ENCODE results near the gene ABHD6. TPM values are rescaled to one million over a fixed set of nuclear protein-coding genes. Genes with fewer than 3 reads are reported as not detected.

ABHD6 gene
- total RNA-seq, 1 donor from 2014 or later, result 2.4 TPM

DNA sequence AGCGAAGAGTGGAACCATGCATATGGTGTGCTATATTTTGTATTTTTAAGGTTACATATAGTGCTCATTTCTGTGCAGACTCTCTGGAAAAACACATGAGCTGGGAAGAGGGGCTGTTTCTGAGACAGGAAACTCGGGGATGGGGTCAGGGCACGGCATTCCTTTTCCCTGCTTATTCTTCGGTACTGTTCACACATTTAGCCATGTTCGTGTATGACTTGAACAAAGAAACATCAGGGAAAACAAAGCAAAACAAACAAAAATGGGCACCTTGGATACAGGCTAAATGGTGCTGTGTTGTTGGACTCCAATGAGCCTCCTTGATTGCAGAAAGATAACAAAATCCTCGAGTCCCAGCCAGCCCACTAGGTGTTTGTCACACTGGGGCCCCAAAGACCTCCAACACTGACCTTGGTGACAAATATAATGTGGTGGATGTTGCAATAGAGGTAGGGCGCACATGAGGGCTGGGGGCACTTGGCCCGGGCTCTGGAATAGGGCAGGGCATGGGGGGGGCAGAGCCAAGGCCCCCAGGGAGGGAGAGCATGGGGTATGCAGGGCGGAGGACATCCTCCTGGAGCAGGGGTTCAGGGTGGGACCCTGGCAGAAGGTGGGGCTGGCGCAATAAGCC is 46.1 kb upstream of the ABHD6 start:
- no peak for DNase-seq (ENCODE audit: low read depth)
- no peak overlapping the region for H3K4me3 ChIP-seq (ENCODE audit: low read depth, low read length)
- TF ChIP-seq, protein P1, sequence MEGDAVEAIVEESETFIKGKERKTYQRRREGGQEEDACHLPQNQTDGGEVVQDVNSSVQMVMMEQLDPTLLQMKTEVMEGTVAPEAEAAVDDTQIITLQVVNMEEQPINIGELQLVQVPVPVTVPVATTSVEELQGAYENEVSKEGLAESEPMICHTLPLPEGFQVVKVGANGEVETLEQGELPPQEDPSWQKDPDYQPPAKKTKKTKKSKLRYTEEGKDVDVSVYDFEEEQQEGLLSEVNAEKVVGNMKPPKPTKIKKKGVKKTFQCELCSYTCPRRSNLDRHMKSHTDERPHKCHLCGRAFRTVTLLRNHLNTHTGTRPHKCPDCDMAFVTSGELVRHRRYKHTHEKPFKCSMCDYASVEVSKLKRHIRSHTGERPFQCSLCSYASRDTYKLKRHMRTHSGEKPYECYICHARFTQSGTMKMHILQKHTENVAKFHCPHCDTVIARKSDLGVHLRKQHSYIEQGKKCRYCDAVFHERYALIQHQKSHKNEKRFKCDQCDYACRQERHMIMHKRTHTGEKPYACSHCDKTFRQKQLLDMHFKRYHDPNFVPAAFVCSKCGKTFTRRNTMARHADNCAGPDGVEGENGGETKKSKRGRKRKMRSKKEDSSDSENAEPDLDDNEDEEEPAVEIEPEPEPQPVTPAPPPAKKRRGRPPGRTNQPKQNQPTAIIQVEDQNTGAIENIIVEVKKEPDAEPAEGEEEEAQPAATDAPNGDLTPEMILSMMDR (conservative IDR thresholded peaks at IDR 0.05; ENCODE audit: low read depth, low read length), result no peak

DNA sequence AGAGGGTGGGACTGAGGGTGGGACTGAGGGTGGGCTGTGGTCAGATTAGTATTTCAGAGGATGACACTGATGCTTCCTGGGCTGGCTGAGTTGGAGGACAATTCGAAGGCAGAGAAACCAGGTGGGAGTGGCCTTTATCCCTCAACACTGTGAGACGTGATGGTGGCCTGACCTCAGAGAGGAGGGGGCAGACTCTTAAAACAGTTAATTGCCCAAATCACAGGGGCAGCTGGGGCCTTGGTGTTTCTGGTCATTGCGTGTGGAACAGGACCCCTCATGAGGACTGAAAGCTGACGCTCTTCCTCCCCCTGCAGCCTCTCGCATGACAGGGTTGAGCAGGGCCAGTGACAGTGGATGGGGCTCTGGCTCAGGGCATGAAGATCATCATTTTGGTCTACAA is 45.5 kb upstream of the ABHD6 start:
- no peak for DNase-seq (ENCODE audit: low read depth)
- TF ChIP-seq, protein P1 (conservative IDR thresholded peaks at IDR 0.05; ENCODE audit: low read depth, low read length), result no peak
- H3K4me3 ChIP-seq (ENCODE audit: low read depth, low read length), result no peak overlapping the region

DNA sequence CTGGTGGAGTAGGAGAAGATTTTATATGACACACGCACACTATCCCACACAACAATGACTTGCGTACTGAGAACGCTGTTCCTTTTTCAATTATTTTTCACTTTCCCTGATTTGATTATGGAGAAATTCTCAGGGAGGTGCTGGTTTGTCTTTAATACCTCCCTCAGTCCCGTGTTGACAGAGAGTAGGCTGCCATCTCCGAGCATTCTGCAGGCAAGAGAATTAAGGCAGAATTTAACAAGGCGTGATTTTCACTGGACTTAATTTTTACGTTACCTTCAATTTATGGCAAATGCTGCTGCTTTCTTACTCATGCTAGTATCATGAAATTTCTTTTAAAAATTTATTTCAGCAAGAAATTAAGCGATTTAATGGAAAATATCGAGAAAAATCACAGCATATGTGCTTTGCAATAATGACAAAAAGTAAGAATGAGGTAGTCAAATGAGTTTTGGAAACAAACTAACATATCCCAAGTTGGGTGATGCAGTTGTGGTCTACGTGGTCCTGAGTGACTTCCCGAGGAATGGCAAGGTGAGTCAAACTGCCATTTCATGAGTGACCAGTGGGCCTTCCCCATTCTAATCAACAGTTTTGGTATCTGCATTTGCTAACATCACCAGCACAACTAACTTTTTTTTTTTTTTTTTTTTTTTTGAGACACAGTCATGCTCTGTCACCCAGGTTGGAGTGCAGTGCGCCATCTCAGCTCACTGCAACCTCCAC is 43.7 kb upstream of the ABHD6 start:
- H3K4me3 ChIP-seq (ENCODE audit: low read depth, low read length), result no peak overlapping the region
- TF ChIP-seq, protein P1 (conservative IDR thresholded peaks at IDR 0.05; ENCODE audit: low read depth, low read length), result no peak
- DNase-seq (ENCODE audit: low read depth), result no peak

DNA sequence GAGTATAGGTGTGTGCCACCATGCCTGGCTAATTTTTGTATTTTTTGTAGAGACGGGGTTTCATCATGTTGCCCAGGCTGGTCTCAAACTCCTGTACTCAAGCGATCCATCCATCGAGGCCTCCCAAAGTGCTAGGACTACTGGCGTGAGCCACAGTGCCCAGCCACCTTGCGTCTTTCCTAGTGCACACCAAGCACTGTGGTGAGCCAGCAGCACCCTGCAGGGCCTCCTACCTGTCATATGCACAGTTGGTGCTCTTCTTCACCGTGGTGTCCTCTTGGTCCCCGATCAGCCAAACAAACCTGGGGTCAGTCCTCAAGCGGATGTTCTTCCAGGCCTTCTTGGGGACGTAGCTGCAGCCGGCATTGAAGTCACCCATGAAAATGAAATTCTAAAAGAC is 40.0 kb upstream of the ABHD6 start:
- TF ChIP-seq, protein P1 (conservative IDR thresholded peaks at IDR 0.05; ENCODE audit: low read depth, low read length), result no peak
- no peak for DNase-seq (ENCODE audit: low read depth)
- no peak overlapping the region for H3K4me3 ChIP-seq (ENCODE audit: low read depth, low read length)

DNA sequence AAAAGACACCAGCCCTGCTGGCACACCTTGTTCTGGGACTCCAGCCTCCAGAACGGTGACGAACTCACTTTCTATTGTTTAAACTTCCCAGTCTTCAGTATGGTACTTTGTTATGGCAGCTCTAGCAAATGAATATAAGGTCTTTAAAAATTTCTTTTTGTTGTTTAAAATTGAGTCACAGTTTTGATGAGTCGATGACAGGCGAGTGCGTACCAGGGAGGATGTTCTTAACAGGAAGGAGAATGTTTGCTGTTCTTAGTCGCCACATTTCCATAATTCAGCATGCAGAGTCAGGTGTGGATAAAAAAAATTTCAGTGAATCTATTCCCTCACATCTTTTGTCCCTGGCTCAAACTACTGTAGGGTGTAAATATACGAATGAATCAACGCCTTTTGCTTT is 39.2 kb upstream of the ABHD6 start:
- DNase-seq (ENCODE audit: low read depth), result no peak
- H3K4me3 ChIP-seq (ENCODE audit: low read depth, low read length), result no peak overlapping the region
- TF ChIP-seq, protein P1 (conservative IDR thresholded peaks at IDR 0.05; ENCODE audit: low read depth, low read length), result no peak

GRCh38 chr3:58198804-58199203 is 38.8 kb upstream of the ABHD6 start:
- DNase-seq (ENCODE audit: low read depth), result no peak
- no peak overlapping the region for H3K4me3 ChIP-seq (ENCODE audit: low read depth, low read length)
- TF ChIP-seq, protein P1 (conservative IDR thresholded peaks at IDR 0.05; ENCODE audit: low read depth, low read length), result no peak

Measured in epithelial cell of proximal tubule (primary cell).